Measurements from ENCODE around the gene RAB4A.

The RAB4A gene

DNA sequence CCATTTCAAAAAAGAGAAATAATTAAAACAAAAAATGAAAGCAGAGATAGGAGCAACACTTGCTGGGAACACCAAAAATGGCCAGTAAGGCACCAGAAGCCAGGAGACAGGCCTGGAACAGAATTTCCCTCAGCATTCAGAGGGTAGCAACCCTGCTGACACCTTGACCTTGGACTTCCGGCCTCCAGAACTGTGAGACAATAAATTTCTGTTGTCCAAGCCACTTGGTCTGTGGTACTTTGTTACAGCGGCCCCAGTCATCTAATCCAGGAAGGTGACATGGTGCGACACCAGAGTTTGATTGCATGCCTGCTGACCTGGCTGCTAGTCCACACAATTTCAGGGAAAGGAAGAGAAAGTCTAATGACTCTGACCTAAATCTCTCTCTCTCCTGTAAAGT, 10.6 kb upstream of the RAB4A start:
- no peaks in the 10 kb centered on the region for H3K9me3 ChIP-seq (ENCODE audit: insufficient read depth, low read length)
- no peaks in the 10 kb centered on the region for H3F3A ChIP-seq (ENCODE audit: insufficient read depth)
- H3K9me2 ChIP-seq (replicated peaks; ENCODE audit: insufficient read depth, low read length): no peaks in the 10 kb centered on the region
- no peak overlapping the region for H3K27ac ChIP-seq (ENCODE audit: low read depth, low read length)
- no peaks in the 10 kb centered on the region for H4K20me1 ChIP-seq (ENCODE audit: low read depth, low read length)
- no peak overlapping the region for H3K4me3 ChIP-seq (ENCODE audit: insufficient read depth, low read length, poor library complexity, severe bottlenecking)
- no peak overlapping the region for H3K4me2 ChIP-seq (ENCODE audit: low read depth, low read length, poor library complexity, severe bottlenecking)
- H3K9ac ChIP-seq (ENCODE audit: low read length): no peak overlapping the region
- H3K36me3 ChIP-seq (ENCODE audit: low read length): no peaks in the 10 kb centered on the region
- TF ChIP-seq, protein P1, sequence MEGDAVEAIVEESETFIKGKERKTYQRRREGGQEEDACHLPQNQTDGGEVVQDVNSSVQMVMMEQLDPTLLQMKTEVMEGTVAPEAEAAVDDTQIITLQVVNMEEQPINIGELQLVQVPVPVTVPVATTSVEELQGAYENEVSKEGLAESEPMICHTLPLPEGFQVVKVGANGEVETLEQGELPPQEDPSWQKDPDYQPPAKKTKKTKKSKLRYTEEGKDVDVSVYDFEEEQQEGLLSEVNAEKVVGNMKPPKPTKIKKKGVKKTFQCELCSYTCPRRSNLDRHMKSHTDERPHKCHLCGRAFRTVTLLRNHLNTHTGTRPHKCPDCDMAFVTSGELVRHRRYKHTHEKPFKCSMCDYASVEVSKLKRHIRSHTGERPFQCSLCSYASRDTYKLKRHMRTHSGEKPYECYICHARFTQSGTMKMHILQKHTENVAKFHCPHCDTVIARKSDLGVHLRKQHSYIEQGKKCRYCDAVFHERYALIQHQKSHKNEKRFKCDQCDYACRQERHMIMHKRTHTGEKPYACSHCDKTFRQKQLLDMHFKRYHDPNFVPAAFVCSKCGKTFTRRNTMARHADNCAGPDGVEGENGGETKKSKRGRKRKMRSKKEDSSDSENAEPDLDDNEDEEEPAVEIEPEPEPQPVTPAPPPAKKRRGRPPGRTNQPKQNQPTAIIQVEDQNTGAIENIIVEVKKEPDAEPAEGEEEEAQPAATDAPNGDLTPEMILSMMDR (IDR thresholded peaks at IDR 0.05; ENCODE audit: insufficient read depth, low read length, poor library complexity, severe bottlenecking): no peak
- TF ChIP-seq EZH2phosphoT487 (conservative IDR thresholded peaks at IDR 0.05; ENCODE audit: low read length): no peak
- no peak overlapping the region for H2AFZ ChIP-seq (ENCODE audit: low read depth, low read length, severe bottlenecking)
- H3K27me3 ChIP-seq (ENCODE audit: low read length): no peaks in the 10 kb centered on the region
- H3K79me2 ChIP-seq (ENCODE audit: insufficient read depth, low read length): no peaks in the 10 kb centered on the region

DNA sequence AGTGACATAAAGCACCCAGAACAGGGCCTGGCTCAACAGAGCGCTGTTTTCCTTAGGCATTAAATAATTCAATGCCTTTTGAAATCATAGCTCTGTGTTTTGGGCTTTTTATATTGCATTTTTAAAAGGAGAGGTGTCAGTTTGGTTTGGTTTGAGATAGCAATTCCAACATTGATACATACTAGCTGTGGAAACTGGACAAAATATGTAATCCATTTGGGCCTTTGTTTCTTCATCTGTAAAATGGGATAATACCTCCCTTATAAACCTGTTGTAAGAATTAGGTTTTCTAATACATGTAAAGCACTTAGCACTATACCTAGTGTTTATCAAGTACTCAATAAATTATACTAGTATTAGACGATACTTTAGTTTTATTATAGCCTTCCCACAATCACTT, 8.7 kb upstream of the RAB4A start:
- Histone ChIP-seq H3K4me3 (ENCODE audit: insufficient read depth, low read length, poor library complexity, severe bottlenecking) (no peak overlapping the region), H2AFZ (ENCODE audit: low read depth, low read length, severe bottlenecking) (no peak overlapping the region), H3F3A (ENCODE audit: insufficient read depth) (no peaks in the 10 kb centered on the region), H3K9me2 (replicated peaks; ENCODE audit: insufficient read depth, low read length) (no peaks in the 10 kb centered on the region), H3K36me3 (ENCODE audit: low read length) (no peaks in the 10 kb centered on the region), H3K79me2 (ENCODE audit: insufficient read depth, low read length) (no peaks in the 10 kb centered on the region), H3K27me3 (ENCODE audit: low read length) (no peaks in the 10 kb centered on the region), H3K4me2 (ENCODE audit: low read depth, low read length, poor library complexity, severe bottlenecking) (no peak overlapping the region), H4K20me1 (ENCODE audit: low read depth, low read length) (no peaks in the 10 kb centered on the region), H3K9me3 (ENCODE audit: insufficient read depth, low read length) (no peaks in the 10 kb centered on the region), H3K27ac (ENCODE audit: low read depth, low read length) (no peak overlapping the region), H3K9ac (ENCODE audit: low read length) (no peak overlapping the region)
- no peak for TF ChIP-seq EZH2phosphoT487 (conservative IDR thresholded peaks at IDR 0.05; ENCODE audit: low read length)
- TF ChIP-seq, protein P1 (IDR thresholded peaks at IDR 0.05; ENCODE audit: insufficient read depth, low read length, poor library complexity, severe bottlenecking): no peak

DNA sequence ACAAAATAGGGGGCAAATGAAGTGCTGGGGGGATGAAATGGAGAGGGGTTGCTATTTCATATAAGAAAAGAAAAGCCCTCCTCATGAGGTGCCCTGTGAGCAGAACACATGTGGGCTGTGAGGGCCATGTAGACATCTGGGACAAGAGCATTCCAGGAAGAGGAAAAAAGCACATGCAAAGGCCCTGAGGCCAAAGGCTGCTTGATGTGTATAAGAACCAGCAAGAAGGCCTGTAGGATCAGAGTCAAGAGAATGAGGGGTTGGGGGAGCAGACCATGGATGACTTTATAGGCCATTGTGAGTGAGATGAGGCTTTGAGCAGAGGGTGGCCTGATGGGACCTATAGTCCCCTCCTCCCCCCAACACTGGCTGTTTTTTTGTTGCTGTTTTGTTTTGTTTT, 7.7 kb upstream of the RAB4A start:
- H3F3A ChIP-seq (ENCODE audit: insufficient read depth): no peaks in the 10 kb centered on the region
- H3K9me2 ChIP-seq (replicated peaks; ENCODE audit: insufficient read depth, low read length): no peaks in the 10 kb centered on the region
- no peaks in the 10 kb centered on the region for H3K36me3 ChIP-seq (ENCODE audit: low read length)
- H3K27ac ChIP-seq (ENCODE audit: low read depth, low read length): no peak overlapping the region
- no peaks in the 10 kb centered on the region for H3K27me3 ChIP-seq (ENCODE audit: low read length)
- no peaks in the 10 kb centered on the region for H4K20me1 ChIP-seq (ENCODE audit: low read depth, low read length)
- TF ChIP-seq, protein P1 (IDR thresholded peaks at IDR 0.05; ENCODE audit: insufficient read depth, low read length, poor library complexity, severe bottlenecking): no peak
- TF ChIP-seq EZH2phosphoT487 (conservative IDR thresholded peaks at IDR 0.05; ENCODE audit: low read length): no peak
- no peak overlapping the region for H3K4me2 ChIP-seq (ENCODE audit: low read depth, low read length, poor library complexity, severe bottlenecking)
- no peak overlapping the region for H2AFZ ChIP-seq (ENCODE audit: low read depth, low read length, severe bottlenecking)
- H3K4me3 ChIP-seq (ENCODE audit: insufficient read depth, low read length, poor library complexity, severe bottlenecking): no peak overlapping the region
- no peak overlapping the region for H3K9ac ChIP-seq (ENCODE audit: low read length)
- no peaks in the 10 kb centered on the region for H3K79me2 ChIP-seq (ENCODE audit: insufficient read depth, low read length)
- no peaks in the 10 kb centered on the region for H3K9me3 ChIP-seq (ENCODE audit: insufficient read depth, low read length)

Measured in SU-DHL-6 (cell line).